IPS DF 4.7 (cell line): ENCODE measurements around the gene CLCN5.

Experiments
- DNase-seq: peaks from one replicate; pipeline ENCODE4 v3.0.0-alpha.2; 2013; ENCODE audit warnings: low spot score; ENCODE audit errors: extremely low read depth

The CLCN5 gene

GRCh38 chrX:49932791-49933190 is 10.4 kb downstream of the CLCN5 start:
- DNase-seq, result no peak

DNA sequence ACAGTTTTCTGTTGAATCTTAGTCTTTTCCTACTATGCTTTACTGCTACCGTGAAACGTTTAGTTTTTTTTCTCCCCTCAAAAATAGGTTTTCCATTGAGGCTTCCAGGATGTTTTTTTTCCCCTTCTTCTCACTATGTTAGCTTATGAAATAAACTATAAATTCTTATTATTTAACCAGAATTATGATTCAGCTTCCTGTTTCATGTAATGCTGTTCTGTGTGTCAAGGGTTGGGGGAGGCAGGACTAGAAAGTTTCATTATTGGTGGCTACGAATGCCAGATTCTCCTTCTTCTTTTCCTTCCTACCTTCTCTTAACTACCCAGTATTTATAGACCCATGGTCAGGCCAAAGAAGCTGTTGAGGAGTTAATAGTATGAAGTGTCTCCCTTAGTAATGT is 11.8 kb downstream of the CLCN5 start:
- DNase-seq, result no peak

DNA sequence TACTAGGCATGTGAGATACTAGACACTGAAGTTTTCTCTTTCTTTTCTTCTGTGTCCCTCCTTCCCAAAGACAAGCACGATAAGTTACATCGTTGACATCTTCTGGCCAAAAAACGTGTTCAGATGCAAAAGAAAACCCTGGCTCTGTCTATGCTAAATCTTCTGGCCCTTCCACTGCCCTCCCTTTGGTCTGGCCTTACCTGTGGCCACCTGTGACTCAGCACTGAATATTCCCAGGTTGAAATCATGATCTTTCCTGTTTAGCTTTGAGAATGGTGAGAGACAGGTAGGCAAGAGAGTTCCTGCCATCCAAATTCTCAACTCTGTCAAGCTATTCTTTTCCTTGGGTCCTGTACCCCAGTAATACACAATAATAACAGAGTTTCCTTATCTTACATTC is 12.3 kb downstream of the CLCN5 start:
- DNase-seq, result no peak

GRCh38 chrX:49947781-49948180 is 25.4 kb downstream of the CLCN5 start:
- no peak for DNase-seq

DNA sequence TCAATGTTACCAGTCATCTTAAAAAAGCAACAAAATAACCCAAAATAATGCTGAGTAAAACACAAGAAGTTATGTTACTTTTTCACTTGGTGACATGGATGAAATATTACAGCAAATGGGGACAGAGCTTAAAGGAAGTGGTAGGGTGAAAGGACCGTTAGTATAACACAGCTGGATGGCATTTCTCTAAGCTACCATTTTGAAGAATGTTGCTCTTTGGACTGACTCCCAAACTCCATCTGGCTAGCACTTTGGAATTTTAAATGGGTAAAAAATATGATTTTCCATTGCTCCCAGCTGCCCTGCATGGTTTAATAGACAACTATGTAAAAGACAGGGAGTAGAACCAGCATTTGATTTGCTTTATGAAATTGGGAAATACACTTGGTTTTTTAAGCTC is 27.6 kb downstream of the CLCN5 start:
- no peak for DNase-seq

DNA sequence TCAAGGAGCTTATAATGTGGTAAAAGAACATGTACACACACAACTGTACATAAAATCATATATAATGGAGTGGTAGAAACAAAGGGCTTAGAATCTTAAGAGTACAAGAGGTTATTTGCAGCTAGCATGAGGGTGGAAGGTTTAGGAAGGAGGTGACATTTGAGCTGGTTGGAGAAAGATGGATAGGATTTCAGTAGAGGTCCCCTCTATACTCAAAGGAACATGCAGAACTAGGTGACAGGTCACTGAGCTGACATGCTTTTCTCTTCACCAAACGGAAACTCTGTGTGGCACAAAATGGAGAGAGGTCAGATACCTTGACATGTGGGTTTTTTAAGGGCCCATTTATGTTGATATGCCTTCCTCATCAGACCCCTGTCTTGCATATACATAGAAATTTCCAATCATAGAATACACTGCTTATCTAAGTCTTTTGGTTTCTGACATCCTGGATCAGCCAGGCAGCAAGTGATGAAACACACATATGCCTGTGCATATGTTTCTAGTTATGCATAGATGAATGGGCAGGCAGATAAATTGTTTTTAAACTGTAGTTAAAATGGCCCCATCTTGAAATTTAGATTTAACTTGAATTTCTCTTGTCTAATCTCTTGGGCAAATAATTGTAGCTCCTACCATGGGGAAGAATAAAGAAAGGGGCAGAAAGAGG is 29.3 kb downstream of the CLCN5 start:
- DNase-seq, result no peak

- no peak for DNase-seq
Measured at GRCh38 chrX:49956313-49956712, 33.9 kb downstream of the CLCN5 start.

DNA sequence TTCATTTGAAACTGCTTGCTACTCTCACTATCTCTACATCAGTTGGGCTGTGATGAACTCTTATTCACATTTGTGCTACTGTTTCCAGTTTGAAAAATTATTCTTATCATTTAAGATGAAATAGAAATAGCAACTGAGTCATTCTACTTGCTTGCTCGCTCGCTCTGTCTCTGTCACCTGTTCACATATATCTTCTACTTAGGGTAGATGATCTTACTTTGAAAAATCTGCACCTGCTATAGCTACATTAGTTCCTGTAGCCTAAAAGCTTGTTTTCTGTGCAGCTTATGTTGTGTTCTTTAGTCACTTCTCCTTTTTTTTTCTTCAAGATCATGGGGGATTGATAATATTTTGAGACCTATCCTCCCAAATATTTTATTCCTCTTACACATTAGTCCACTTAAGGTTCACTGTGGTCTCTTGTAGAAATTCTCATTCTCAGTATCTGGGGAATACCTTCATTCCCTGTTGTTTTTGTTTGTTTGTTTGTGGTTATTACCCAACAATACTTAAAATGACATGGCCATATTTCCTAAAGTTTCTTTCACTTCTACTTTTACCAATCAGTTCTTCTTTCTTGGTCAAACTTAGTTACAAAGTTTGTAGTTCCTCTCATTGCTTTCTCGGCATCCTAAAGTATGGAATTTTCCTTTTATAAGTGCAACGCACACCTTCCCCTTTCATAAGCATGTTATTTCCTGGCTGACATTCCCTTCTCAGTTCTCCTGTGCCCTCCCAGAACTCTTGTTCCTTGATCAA is 36.5 kb downstream of the CLCN5 start:
- no peak for DNase-seq

DNA sequence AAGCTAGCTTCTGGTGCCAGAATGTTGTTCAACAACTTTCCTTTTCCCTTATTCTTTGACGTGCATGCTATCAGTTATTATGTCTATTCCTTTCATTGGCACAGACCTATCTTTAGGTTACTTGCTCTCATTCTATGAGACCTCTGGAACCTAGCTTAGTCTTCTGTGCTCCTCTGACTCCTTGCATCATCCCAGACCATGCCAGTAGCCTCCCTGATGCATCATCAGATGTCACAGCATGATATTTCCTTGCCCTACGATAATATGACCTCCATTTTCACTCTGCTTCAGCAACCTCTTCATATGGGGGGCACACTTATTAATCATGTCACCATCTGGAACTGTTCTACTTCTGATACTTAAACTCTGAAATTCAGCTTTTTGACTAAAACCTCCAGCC is 37.2 kb downstream of the CLCN5 start:
- no peak for DNase-seq

- no peak for DNase-seq
Measured at GRCh38 chrX:49960061-49960460, 37.7 kb downstream of the CLCN5 start.

DNA sequence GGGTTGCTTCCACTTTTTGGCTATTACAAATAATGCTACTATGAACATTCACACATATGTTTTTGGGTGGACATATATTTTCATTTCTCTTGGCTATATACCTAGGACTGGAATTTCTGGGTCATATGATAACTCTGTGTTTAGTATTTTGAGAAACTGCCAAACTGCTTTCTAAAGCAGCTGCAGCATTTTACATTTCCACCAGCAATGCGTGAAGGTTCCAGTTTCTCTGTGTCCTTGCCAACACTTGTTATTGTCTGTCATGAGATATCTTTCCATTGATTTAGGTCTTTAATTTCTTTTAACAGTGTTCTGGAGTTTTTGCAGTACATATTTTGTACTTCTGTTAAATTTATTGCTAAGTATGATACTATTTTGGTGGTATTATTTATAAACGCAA is 48.3 kb downstream of the CLCN5 start:
- DNase-seq, result no peak

DNA sequence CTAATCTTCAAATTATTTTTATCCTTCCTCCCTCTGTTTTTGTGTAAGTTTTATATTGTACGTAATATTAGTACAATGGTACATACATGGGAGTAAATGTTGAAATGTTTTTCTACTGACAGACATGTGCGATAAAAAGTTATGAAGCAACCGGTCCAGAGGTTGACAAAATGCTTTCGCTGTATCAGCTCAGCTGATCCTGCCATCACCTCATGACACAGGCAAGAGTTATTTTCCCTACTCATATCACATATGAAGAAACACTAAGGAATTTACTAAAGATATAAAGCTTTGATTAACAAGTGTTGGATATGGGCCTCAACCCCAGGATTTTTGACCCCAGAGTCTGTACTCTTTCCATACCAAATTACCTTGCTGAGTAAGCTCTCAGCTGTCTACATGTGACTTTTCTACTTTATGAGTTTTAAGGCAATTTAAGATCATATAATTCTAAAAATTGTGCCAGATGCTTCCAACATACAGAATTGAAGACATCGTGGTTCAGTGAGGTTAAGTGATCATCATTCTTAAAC is 50.0 kb downstream of the CLCN5 start:
- no peak for DNase-seq

DNA sequence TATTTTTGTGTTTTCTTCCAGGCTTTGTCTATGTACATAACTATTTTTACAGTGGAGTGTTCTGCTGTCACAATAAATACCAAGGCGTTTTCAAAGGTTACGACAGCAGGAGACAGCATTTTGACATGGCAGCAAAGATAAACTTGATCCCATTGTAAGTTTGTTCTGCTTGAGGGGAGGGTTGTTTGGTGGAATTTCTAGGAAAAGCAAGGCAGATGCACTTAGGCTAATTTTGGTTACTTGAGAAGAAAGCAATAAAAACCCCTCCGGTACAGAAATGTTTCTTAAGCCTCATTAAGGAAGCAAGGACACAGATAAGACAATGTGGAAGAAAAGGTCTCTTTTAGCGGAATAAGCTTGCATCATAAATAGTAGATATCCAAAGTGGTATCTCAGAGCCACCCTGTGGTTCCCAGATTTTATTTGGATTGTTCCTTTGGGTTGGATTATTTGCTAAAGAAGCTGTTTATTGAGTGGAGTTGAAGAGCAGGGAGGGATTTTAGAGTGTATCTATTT is 54.3 kb downstream of the CLCN5 start:
- no peak for DNase-seq

DNA sequence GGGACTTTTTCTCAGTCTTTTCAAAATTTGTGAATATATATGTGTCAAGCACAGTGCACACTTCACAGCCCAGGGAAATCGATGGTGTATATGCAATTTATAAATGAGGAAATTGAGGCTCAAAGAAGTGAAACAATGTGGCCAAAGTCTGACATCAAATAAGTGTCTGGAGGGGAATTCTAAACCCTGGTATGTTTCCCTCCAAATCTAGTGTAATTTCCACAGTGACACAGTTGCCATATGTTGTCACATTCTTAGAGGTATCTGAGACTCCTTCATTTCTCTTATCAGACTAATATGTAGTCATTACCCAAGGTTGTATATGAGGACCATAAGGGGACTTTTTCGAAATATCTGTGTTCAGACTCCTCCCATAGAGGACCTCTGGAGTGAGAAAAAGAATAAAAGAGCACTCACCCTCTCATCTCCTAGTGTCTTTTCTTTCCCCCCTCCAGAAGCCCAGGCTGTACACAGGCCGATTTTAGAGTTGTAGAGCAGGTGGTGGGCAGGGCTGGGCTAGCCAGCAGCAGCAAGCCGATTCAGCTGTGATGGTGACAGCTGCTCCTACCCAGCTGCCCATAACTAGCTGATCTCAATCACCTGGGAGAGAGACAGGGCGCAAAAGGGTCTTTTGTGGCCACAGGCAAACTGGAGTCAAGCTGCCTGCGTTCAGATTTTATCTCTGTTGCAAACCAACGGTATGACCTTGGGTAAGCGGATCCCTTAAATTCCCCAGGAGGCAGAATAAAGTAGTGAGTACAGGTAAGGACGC is 55.1 kb downstream of the CLCN5 start:
- DNase-seq, result no peak

GRCh38 chrX:49978176-49978575 is 55.8 kb downstream of the CLCN5 start:
- DNase-seq, result no peak

GRCh38 chrX:49986058-49986457 is 63.7 kb downstream of the CLCN5 start:
- DNase-seq, result no peak

DNA sequence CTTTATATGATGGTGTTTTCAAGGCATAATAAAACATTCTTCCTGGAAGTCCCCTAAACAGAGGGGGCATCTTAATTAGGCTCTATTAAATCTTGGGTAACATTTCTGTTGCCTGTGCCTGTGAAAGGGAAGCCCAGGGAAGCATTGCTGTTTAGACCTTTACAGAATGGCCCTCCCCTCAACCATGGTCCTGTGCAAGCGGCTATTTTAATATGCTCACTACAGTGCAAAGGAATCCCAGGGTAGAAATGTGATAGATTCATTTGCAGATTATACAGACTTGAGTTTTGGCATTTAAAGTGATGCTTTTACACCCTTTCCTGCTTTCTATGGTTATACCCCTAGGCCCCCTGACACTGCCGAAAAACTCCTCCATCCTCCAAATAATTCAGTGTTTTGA is 65.3 kb downstream of the CLCN5 start:
- no peak for DNase-seq

- no peak for DNase-seq
Measured at GRCh38 chrX:49988143-49988542, 65.7 kb downstream of the CLCN5 start.

DNA sequence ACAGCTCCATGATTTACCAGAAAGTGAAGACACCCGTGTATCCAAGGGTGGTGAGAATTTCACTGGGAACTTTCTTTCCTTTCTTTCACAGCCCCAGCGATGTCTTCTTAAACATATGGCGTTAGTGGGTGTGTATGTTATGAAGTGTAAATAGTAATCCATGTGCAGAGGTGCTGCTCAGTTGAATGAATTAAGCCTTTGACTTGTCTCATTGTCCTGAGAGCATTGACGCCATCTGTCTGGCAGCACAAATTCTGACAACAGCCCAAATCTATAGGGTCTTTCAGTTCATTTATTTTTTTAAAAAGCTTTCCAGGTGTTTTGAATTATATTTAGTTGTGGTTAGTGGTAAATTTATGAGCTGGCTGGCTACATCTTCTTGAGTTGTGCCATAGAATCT is 69.4 kb downstream of the CLCN5 start:
- DNase-seq, result no peak

DNA sequence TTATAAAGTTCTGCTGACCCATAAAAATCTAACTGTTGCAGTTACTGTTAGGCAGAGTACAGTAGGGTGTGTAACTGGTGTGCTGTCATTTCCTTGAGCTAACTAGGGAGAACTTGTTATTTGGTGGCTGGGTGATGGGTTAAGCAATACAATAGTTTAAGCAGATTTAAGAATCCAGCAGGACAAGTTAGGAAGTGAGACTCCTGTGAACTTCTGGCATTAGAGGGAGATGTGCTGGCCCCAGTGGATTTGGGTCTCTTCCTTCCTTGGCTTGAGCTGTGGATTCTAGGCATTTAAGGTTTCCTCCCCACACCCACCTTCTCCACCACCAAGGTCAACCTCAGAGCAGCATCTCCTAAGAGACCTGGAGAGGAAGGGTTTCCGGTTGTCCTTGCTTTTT is 70.5 kb downstream of the CLCN5 start:
- DNase-seq, result no peak

- no peak for DNase-seq
Measured at GRCh38 chrX:49993661-49994060, 71.3 kb downstream of the CLCN5 start.
